Breast epithelium (tissue), 3 donors: ENCODE measurements around the gene FCN3.

Experiments
- CTCF ChIP-seq, 3 donors: fragments of 450-650 bp; IDR thresholded peaks; one replicate each; pipeline ENCODE4 v1.5.1; 2016 to 2017; ENCODE audit warnings: antibody characterized with exemption in 3 of 3, mild to moderate bottlenecking in 3 of 3, moderate library complexity in 3 of 3
- POLR2AphosphoS5 ChIP-seq, 3 donors: sonication (generic); formaldehyde crosslinking; IDR thresholded peaks; one replicate each; pipeline ENCODE4 v1.6.1; 2017; ENCODE audit warnings: antibody characterized with exemption in 3 of 3

- no peak for TF ChIP-seq CTCF (IDR thresholded peaks at IDR 0.05)
- no peak for TF ChIP-seq POLR2AphosphoS5 (IDR thresholded peaks at IDR 0.05)
Measured at GRCh38 chr1:27377760-27378495, 3.3 kb upstream of the FCN3 start.
